ENCODE results near the gene SLC5A12.

Gene SLC5A12, protein sequence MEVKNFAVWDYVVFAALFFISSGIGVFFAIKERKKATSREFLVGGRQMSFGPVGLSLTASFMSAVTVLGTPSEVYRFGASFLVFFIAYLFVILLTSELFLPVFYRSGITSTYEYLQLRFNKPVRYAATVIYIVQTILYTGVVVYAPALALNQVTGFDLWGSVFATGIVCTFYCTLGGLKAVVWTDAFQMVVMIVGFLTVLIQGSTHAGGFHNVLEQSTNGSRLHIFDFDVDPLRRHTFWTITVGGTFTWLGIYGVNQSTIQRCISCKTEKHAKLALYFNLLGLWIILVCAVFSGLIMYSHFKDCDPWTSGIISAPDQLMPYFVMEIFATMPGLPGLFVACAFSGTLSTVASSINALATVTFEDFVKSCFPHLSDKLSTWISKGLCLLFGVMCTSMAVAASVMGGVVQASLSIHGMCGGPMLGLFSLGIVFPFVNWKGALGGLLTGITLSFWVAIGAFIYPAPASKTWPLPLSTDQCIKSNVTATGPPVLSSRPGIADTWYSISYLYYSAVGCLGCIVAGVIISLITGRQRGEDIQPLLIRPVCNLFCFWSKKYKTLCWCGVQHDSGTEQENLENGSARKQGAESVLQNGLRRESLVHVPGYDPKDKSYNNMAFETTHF

DNA sequence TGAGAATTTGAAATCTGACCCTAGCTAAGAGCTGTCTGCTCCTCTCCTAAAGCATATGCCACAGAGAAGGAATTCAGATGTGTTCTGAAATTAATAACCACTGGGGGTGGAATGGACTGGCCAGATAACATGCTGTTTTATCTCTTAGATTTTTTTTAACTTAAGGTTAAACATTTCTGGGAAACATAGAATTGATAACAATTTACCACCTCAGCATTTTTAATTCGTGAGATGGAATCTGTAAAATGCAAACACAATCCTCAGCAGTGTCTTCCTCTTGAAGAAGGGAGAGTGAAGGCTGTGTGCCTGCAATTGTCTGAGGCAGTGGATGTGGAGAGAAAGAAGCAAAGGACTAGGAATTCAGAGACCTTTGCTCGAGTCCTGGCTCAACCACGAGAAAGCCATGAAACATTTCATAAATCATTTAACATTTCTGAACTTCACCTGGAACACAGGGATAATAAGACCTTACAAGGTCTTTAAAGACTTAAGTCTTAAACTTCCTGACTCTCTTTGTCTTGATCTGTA is at the start of gene SLC5A12:
Gene SLC5A12 (minus strand): TSS at position 113 of the 528 bp plus-strand sequence. CDS start 346 bp downstream, outside the sequence.
- TF ChIP-seq GATA1 (IDR thresholded peaks at IDR 0.05; ENCODE audit: low read depth, low read length): no peak
- no peak for TF ChIP-seq POLR2A (IDR thresholded peaks at IDR 0.05; ENCODE audit: low read length)
- no peak for DNase-seq

DNA sequence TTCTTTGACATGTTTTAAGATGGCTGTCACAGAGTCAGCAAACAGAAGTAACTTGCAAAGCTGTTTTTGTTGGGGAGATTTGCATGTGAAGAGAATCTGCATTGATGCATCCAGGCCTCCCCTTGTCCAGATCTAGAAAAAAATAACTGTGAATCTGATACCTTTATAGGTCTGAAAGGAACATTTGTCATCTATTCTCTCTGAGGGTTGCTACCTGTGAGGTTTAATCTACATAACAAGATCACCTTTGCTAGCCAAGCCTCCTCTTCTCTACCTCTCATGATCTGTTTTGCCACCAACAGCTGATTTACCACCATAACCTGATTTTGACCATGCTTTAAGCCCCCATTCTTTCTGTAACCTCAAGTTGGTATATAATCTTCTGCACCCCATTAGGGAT is 47.2 kb upstream of the SLC5A12 start:
- DNase-seq: no peak
- TF ChIP-seq GATA1 (IDR thresholded peaks at IDR 0.05; ENCODE audit: low read depth, low read length) (no peak), POLR2A (IDR thresholded peaks at IDR 0.05; ENCODE audit: low read length) (no peak)

DNA sequence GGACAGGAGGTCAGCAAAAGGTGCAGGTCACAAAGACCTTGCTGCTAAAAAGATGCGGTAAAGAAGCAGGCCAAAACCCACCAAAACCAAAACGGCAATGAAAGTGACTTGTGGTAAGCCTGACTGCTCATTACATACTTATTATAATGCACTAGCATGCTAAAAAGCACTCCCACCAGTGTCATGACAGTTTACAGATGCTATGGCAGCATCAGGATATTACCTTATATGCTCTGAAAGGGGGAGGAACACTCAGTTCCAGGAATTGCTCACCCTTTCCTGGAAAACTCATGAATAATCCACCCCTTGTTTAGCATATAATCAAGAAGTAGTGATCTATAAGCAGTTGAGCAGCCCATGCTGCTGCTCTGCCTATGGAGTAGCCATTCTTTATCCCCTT is 45.2 kb upstream of the SLC5A12 start:
- TF ChIP-seq POLR2A (IDR thresholded peaks at IDR 0.05; ENCODE audit: low read length) (no peak), GATA1 (IDR thresholded peaks at IDR 0.05; ENCODE audit: low read depth, low read length) (no peak)
- DNase-seq: no peak

DNA sequence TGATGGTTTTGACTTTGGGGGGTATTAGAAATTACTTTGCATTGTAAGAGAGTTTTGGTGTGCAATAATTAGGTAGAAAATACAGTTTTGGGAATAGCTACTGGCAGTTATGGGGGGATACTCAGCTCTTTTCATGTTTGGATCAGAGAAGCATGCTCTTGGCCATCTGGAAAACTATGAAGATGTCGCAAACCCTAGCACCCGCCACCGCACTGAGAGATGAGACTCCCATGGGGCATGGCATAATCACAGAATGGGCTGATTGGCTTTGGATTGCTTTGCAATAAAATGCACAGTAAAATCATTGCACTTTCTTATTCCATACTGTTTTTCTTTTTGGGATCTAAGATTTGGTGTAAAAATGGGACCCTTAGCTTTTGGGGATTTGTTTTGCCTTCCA is 43.5 kb upstream of the SLC5A12 start:
- no peak for DNase-seq
- no peak for TF ChIP-seq GATA1 (IDR thresholded peaks at IDR 0.05; ENCODE audit: low read depth, low read length)
- TF ChIP-seq POLR2A (IDR thresholded peaks at IDR 0.05; ENCODE audit: low read length): no peak

DNA sequence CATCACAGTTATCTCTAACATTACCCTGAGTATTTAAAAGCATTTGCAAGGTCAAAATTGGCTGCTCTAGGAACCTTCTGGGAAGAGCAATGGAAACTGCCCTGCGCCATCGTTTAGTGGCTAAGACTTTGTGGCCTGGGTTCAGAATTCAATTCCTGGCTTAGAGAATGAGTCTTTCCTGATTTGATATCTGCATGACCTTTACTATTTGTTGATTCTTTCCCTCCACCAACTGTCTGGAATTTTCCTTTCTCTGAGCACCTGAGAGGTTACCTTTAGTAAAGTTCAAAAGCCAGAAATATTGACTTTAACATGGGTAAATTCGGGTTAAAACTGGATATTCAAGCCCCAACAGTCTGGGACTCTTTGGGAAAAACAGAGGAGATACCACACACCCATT is 43.0 kb upstream of the SLC5A12 start:
- DNase-seq: no peak
- TF ChIP-seq GATA1 (IDR thresholded peaks at IDR 0.05; ENCODE audit: low read depth, low read length): no peak
- no peak for TF ChIP-seq POLR2A (IDR thresholded peaks at IDR 0.05; ENCODE audit: low read length)

DNA sequence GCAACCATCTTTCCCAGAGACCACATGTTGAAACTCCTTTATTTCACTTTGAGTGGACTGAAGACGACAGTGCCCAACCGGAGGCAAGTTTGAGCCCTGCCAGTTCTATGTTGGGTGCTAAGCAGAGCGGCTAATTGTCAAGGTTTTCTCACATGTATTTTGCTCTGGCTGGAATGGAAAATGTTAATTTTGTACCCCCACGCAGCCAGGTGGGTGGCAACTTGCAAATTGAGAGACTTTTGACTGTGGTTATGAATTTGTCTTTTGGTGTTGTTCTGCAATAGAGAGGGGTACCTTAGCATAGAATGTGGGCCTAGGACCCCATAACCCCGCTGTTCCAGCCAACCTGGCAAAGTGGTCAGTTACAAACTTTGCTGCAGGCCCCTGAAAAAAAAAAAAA is 42.5 kb upstream of the SLC5A12 start:
- DNase-seq: no peak
- no peak for TF ChIP-seq POLR2A (IDR thresholded peaks at IDR 0.05; ENCODE audit: low read length)
- no peak for TF ChIP-seq GATA1 (IDR thresholded peaks at IDR 0.05; ENCODE audit: low read depth, low read length)

DNA sequence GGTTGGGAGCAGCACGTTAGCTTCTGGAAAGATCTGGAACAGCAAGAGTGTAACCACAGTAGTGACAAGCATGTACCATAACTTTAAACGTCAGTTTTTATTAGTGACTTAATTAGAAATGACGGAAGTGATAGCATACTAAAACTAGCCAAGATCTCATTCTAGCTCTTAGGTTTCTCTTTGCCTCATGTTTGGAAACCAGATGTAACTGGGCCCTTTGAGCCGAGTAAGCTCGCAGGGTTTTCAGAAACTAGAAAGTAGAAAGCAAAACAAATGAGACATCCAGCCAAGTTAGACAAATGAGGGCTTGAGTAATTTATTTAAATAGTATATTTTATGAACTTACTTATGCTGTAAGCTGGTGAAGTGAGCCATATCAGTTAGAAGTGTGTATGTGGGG is 40.2 kb upstream of the SLC5A12 start:
- no peak for TF ChIP-seq POLR2A (IDR thresholded peaks at IDR 0.05; ENCODE audit: low read length)
- TF ChIP-seq GATA1 (IDR thresholded peaks at IDR 0.05; ENCODE audit: low read depth, low read length): no peak
- no peak for DNase-seq

DNA sequence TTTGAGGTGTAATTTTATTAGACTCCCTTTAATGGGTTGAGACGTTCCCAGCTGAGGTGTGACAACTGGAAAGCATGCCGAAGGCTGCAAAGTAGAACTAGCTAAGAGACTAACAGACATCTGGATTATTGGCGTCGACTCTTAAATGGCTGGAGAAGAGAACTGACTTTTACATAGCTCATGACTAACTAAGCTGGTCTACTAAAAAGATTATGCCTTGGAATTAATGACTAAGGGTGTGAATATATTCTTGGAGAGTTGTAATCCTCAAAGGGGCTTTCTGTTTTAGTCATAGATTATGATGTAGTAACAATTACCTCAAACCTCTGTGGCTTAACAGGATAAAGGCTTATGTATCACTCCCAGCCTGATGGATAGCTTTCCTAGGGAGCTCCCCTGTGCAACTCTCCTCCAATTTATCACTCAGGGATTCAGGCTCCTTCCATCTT is 39.5 kb upstream of the SLC5A12 start:
- no peak for DNase-seq
- TF ChIP-seq POLR2A (IDR thresholded peaks at IDR 0.05; ENCODE audit: low read length): no peak
- TF ChIP-seq GATA1 (IDR thresholded peaks at IDR 0.05; ENCODE audit: low read depth, low read length): no peak

DNA sequence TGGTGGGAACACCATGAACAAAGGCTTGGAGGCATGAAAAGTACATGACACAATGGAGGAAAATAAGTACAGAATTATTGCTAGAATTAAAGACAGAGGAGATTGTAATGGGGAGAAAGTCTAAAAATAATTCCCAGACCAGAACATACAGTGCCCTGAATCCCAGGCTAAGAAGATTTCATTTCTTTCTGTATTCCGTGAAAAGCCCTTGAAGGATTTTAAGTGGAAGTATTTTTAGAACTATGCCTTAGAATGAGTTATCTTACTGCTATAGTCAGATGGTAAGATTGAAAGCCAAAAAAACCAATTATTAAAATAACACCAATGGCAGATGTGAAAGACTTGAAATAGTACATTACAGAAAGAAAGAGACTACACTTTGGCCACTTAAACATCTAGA is 36.1 kb upstream of the SLC5A12 start:
- TF ChIP-seq GATA1 (IDR thresholded peaks at IDR 0.05; ENCODE audit: low read depth, low read length) (no peak), POLR2A (IDR thresholded peaks at IDR 0.05; ENCODE audit: low read length) (no peak)
- no peak for DNase-seq

DNA sequence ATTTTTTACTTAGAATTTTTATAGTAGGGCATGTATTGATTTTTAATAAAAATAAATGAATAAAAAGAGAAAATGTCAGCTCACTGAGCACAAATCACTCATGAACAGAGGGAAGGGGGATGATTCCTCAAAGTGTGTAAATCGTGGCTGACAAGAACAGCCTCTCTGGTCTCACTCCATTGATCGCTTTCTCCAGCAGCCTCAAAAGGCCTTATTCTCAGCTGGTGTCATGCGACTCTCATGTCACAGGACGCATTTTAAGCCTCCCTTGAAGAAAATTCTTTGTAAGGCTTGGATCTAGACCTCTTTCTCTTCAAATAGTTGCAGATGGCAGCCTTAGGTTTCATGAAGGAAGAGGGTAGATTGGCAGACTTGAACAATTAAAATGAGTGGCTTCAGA is 33.9 kb upstream of the SLC5A12 start:
- no peak for DNase-seq
- TF ChIP-seq GATA1 (IDR thresholded peaks at IDR 0.05; ENCODE audit: low read depth, low read length) (no peak), POLR2A (IDR thresholded peaks at IDR 0.05; ENCODE audit: low read length) (no peak)

DNA sequence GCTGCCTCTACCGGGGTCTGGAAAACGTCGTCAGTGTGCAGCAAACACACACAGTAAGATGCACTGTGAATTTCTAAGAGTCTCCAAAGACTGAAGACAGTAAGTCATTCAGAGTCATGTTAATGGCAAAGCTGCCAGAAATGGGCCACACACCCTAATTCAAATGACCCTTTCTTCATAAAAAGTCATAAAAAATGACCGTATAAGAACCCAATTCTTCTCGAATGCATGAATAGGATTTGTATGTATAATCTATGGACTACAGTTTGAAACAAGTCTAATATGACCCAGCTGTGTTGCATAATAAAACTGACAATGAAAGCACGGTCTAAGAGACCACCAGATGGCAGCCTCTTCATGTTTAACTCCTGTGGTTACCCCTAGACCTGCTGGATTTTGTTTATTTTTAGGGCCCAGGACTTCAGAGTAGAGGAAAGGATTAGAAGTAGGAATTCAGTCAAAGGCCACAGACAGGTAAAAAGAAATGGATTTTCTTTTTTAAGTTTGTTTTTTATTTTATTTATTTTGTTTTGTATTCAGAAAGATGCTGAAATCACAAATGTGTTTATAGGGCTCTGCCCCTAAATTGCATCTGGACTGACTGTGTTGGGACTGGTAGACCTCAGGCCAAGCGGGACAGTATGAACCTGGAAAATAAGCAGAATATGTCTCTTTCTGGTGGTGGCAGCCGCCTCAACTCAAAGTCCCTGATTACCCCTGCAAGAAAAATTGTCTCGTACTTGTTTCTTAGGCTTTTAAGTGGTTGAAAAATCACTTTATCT is 32.1 kb upstream of the SLC5A12 start:
- peak; percentile 23 to 46 for DNase-seq
- TF ChIP-seq POLR2A (IDR thresholded peaks at IDR 0.05; ENCODE audit: low read length) (no peak), GATA1 (IDR thresholded peaks at IDR 0.05; ENCODE audit: low read depth, low read length) (no peak)

DNA sequence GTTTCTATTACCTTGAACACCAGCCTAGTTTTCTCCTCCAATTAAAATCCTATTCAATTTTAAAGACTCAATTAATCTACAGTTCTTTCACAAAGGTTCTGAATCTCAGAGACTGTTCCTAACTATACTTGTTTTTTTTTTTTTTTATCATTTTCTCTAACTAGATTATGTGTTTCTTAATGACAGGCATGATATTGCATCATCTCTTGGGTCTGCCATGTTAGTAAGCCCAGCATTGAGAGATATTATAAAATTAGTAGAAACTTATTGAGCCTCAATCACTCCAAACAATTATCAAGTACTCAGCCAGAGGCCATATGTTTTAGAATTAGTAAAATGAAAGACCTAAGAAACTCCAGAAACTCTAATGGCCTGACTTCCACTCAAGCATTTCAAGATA is 28.1 kb upstream of the SLC5A12 start:
- no peak for TF ChIP-seq POLR2A (IDR thresholded peaks at IDR 0.05; ENCODE audit: low read length)
- no peak for TF ChIP-seq GATA1 (IDR thresholded peaks at IDR 0.05; ENCODE audit: low read depth, low read length)
- DNase-seq: no peak

DNA sequence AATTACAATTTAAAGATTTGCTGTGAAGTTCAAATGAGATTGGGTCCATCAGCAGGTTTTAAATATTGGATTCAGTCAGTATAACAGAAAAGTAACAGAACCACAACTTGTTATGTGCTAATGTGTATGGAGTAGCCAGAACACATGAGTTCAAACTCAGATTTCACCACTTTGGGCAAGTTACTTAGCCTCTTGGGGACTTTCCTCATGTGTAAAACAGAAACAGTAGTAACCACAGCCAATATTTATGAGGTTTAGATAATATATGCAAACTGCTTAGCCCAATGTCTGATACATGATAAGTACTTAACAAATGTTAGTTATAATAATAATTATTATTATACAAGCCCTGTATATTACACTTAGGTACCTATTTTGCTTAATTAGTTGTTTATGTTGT is 21.8 kb upstream of the SLC5A12 start:
- DNase-seq: no peak
- no peak for TF ChIP-seq GATA1 (IDR thresholded peaks at IDR 0.05; ENCODE audit: low read depth, low read length)
- no peak for TF ChIP-seq POLR2A (IDR thresholded peaks at IDR 0.05; ENCODE audit: low read length)

DNA sequence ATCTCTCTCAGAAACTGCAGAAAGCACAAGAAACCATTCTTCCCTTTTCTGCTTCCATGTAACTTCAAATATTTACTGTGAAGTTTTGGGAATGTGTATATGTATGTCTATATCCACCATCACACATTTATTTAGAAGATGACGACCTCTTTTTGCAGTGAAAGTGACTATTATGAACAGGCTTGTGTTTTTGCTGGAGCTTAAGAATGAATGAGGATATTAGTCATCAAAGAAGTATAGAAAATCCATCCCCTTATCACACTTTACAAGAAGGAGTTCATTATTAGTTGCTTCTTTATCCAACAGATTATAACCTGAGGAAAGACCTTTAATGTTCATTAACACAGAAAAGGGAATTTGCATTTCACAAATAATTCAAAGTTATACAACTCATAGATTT is 21.1 kb upstream of the SLC5A12 start:
- TF ChIP-seq POLR2A (IDR thresholded peaks at IDR 0.05; ENCODE audit: low read length): no peak
- TF ChIP-seq GATA1 (IDR thresholded peaks at IDR 0.05; ENCODE audit: low read depth, low read length): no peak
- DNase-seq: no peak

Measured in erythroblast (primary cell).